NOMO-1 treated with DMSO at 0.1 percent for 48 hours (cell line): ENCODE results near the gene NBAS.
"Not testable (repeated sequence)": the region's sequence is repeated elsewhere in the genome, so short reads cannot be mapped to it uniquely, and the experiment has no call there.

Source experiments
- DNase-seq: peaks from one replicate; lab custom pipeline; 2025; ENCODE audit not compliant: unreplicated experiment; lab: John Stamatoyannopoulos, UW

NBAS gene

GRCh38 chr2:15427987-15428386 is 133.1 kb downstream of the NBAS start:
- DNase-seq, result no peak

DNA sequence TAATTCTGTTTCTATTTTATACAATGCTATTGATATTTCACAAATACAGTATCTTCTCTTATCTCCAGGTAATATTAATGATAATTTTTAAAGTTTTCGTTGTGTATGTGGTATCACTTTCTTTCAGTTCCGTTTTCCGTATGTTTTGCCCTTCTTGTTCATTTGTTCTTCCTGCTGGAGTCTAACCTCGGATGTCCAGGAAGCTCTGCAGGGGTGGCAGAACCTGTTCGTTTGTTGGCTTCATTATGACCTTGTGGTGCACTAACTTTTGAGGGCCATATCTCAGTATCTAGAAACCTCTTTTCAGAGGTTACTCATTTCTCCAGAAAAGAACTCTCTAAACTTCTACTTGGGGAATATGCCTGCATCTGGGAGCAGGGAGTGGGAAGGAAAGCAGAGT is 134.5 kb downstream of the NBAS start:
- no peak for DNase-seq

- no peak for DNase-seq
Measured at GRCh38 chr2:15425712-15426111, 135.4 kb downstream of the NBAS start.

GRCh38 chr2:15421753-15422152 is 139.4 kb downstream of the NBAS start:
- no peak for DNase-seq

- no peak for DNase-seq
Measured at GRCh38 chr2:15415748-15416147, 145.4 kb downstream of the NBAS start.

GRCh38 chr2:15412779-15413178 is 148.4 kb downstream of the NBAS start:
- no peak for DNase-seq

GRCh38 chr2:15412309-15412708 is 148.8 kb downstream of the NBAS start:
- no peak for DNase-seq

DNA sequence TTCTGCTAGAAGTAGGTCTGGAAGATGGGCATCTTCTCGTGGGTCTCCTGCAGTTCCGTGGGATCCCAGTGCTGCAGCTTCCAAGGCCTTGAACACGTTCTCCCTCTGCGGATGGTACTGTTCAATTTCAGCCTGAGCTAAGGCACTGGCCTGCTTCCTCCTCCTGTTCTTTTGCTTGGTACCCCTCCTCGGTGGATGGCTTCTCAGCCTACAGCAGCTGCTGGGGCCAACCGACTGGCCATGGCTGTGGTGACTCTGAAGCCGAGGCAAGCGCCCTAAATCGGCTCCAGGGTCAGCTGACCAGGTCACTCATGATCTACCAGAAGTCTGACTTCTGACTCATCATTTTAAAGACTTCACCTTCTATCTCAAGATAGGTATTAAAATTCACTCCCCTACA is 150.2 kb downstream of the NBAS start:
- no peak for DNase-seq

DNA sequence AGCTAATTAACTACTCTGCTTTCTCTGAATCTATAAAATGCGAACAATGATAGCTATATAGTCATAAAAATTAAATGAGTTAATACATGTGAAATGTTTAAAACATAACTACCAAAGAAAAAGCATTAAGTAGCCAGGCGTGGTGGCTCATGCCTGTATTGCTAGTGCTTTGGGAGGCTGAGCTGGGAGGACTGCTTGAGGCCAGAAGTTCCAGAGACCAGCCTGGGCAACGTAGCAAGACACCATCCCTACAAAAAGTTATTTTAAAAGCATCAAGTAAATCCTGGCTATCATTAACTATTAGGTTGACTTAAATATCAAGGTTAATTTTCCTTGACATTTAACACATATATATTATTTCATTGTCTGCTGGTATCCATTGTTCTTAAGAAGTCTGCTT is 152.4 kb downstream of the NBAS start:
- no peak for DNase-seq

DNA sequence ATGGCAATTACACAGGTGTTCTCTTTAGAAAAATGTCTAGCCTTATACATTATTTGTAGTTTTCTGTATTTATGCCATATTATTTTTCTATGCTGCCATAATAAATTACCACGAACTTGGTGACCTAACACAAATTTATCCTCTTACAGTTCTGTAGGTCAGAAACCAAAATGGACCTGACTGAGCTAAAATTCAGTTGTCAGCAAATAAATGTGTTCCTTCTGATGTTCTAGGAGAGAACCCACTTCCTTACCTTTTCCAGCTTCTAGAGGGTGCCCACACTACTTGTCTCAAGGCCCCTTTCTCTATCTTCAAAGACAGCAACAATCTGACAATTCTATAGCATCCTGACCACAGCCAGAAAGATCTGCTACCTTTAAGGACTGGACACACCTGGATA is 153.5 kb downstream of the NBAS start:
- no peak for DNase-seq

DNA sequence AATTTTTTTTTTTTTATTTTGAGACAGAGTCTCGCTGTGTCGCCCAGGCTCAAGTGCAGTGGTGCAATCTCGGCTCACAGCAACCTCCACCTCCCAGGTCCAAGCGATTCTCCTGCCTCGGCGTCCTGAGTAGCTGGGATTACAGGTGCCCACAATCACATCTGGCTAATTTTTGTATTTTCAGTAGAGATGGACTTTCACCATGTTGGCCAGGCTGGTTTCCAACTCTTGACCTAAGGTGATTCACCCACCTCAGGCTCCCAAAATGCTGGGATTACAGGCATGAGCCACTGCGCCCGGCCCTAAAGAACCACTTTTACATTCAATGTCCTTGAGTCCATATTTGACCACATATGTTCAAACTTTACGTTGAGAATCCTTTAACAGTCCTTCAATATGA is 156.6 kb downstream of the NBAS start:
- not testable (repeated sequence) for DNase-seq

GRCh38 chr2:15400240-15400826 is 160.8 kb downstream of the NBAS start:
- no peak for DNase-seq

DNA sequence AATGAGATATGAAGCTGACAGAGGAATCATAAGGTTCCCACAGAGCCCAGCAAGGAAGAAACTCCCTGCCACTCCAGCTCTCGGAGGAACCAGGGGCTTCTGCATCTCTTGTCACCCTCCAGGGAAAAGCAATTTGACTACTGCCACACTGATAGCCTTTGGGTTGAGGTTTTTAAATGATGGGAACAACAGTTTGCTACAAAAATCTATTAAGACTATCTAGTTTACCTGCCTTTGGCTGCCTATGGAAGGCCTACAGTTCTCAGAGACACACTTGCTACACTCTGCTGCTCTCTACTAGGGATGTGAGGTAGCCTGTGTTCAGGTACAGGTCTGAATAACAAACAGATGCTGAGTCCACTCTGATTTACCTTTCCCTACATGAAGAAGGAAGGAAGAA is 161.9 kb downstream of the NBAS start:
- no peak for DNase-seq

DNA sequence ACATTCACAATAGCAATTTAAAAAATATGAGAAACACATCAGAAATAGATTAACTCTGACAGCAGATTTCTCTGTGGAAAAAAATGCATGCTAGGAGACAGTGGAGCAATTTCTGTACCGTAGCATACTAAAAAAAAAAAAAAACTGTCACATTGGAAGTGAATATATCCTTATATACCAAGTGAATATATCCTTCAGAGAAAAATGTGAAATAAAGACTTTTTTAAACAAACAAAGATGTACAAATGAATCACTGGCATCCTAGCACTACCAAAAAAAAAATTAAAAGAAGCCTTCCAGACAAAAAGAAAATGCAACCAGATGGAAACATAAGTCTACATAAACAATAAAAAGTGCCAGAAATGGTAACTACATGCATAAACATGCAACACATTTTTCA is 169.4 kb downstream of the NBAS start:
- no peak for DNase-seq

- no peak for DNase-seq
Measured at GRCh38 chr2:15389895-15390294, 171.2 kb downstream of the NBAS start.

DNA sequence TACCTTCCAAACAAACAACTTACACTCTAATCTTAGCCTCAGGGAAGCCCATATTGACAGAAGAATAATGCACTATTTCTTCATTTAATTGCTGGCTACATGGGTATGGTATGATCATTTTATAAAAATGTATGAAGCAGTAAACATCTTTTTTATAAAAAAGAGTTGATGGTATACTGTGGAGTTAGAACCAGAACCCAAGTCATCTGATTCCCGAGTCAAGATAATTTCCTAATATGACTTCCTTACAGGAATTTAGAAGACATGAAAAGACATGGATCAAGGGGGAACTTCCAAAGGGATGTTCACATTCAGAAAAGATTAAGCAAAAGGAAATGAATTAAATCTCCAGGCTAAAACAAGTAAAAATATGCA is 171.8 kb downstream of the NBAS start:
- DNase-seq, result no peak

GRCh38 chr2:15388406-15389325 is 172.5 kb downstream of the NBAS start:
- no peak for DNase-seq

GRCh38 chr2:15385184-15385583 is 175.9 kb downstream of the NBAS start:
- no peak for DNase-seq

GRCh38 chr2:15383695-15384350 is 177.3 kb downstream of the NBAS start:
- DNase-seq, result no peak

- DNase-seq, result peak; percentile 77
Measured at GRCh38 chr2:15378148-15378908, 182.8 kb downstream of the NBAS start.

DNA sequence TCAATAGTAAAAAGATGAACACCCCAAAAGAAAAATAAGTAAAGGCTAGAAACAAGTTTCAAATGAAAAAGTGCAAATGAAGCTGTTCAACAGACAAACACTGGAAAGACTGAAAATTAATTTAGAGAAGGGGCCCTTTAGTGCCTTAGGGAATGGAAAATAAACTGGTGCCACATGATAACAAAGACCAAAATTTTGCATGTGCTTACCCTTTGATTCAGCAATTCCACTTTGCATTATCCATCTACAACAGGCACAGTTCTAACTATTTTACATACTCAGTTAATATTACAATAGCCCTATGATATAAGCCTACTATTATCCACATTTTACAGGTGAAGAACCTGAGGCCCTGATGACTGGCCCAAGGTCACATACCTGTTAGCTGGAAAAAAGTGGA is 183.9 kb downstream of the NBAS start:
- no peak for DNase-seq
